GM23248 (cell line): ENCODE data around the gene CFL1.

ENCODE experiments used
- EZH2 ChIP-seq: fragments of 200-600 bp; sonication (generic); IDR thresholded peaks from 2 replicates; pipeline ENCODE4 v1.6.1; 2018; ENCODE audit warnings: antibody characterized with exemption, mild to moderate bottlenecking; ENCODE audit not compliant: insufficient read depth, poor library complexity, severe bottlenecking
- EZH2phosphoT487 ChIP-seq: fragments of 200-600 bp; sonication (generic); IDR thresholded peaks from 2 replicates; pipeline ENCODE4 v1.6.1; 2018; ENCODE audit warnings: antibody characterized with exemption, moderate library complexity, mild to moderate bottlenecking, low read depth; ENCODE audit not compliant: insufficient read depth

DNA sequence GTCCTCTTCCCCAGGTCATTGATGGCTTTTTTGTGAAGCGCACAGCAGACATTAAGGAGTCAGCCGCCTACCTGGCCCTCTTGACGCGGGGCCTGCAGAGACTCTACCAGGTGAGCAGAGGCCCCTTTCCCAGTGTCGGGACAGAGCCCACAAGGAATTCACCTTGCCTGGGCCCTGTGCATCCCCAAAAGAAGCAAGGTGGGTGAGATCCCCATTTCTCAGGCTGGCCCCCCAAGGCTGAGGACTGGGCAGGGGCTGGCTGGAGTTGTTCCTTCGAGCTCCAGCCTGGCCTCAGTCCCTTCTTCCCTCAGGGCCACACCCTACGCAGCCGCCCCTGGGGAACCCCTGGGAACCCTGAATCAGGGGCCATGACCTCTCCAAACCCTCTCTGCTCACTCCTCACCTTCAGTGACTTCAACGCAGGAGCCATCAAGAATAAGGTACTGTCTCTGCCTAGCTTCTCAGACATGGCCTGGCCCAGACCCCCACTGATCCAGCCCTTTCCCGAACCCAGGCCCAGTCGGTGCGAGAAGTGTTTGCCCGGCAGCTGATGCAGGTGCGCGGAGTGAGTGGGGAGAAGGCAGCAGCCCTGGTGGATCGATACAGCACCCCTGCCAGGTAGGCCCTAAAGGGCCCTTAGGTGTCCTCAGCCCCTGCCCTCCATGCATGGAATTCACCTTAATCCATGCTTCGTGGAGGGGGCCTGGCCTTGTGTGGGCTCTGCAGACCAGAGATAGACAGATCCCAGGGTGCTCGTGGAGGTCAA, 6.9 kb upstream of the CFL1 start:
- TF ChIP-seq EZH2 (no peak), EZH2phosphoT487 (no peak)
